IMR-90 (cell line): ENCODE measurements around the gene USP6NL.

Source experiments
- POLR2A ChIP-seq: IDR thresholded peaks from 2 replicates; pipeline ENCODE4 v1.6.1; 2012; ENCODE audit warnings: mild to moderate bottlenecking, low read depth, low read length
- RAD21 ChIP-seq: IDR thresholded peaks from 2 replicates; pipeline ENCODE4 v1.6.1; 2012; ENCODE audit warnings: low read length, improper control_type of control experiment
- SMC3 ChIP-seq: fragments of 150-350 bp; IDR thresholded peaks from 2 replicates; pipeline ENCODE4 v1.6.1; 2016; ENCODE audit warnings: low read depth, mild to moderate bottlenecking, antibody characterized with exemption, low read length, moderate library complexity
- TF ChIP-seq, protein P1 (sequence below): conservative IDR thresholded peaks from 2 replicates; pipeline ENCODE4 v1.5.1; 2012; ENCODE audit warnings: mild to moderate bottlenecking, low read depth, low read length, improper control_type of control experiment

DNA sequence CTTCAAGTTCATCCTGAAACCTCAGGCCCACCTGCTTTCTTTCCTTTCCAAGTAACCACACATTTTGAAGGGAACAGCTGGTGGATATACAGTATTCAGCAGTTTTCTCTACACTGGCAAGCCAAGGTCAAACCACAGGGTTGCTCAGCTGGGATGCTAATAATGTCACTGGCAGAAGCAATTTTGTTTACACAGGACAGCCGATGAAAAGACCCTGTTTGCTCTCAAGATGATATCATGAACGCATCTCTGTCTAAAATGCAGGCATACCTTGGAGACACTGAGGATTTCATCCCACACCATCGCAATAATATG, 186.2 kb downstream of the USP6NL start:
- TF ChIP-seq POLR2A (no peak), RAD21 (no peak), SMC3 (no peak)
- TF ChIP-seq, protein P1, sequence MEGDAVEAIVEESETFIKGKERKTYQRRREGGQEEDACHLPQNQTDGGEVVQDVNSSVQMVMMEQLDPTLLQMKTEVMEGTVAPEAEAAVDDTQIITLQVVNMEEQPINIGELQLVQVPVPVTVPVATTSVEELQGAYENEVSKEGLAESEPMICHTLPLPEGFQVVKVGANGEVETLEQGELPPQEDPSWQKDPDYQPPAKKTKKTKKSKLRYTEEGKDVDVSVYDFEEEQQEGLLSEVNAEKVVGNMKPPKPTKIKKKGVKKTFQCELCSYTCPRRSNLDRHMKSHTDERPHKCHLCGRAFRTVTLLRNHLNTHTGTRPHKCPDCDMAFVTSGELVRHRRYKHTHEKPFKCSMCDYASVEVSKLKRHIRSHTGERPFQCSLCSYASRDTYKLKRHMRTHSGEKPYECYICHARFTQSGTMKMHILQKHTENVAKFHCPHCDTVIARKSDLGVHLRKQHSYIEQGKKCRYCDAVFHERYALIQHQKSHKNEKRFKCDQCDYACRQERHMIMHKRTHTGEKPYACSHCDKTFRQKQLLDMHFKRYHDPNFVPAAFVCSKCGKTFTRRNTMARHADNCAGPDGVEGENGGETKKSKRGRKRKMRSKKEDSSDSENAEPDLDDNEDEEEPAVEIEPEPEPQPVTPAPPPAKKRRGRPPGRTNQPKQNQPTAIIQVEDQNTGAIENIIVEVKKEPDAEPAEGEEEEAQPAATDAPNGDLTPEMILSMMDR: no peak
